ENCODE results near the gene CAB39L. TPM values are rescaled to one million over a fixed set of nuclear protein-coding genes. Genes with fewer than 3 reads are reported as not detected.
"Not testable (repeated sequence)": the region's sequence is repeated elsewhere in the genome, so short reads cannot be mapped to it uniquely, and the experiment has no call there.

CAB39L gene
- total RNA-seq, 1 donor from 2014 or later: 7.7 TPM

DNA sequence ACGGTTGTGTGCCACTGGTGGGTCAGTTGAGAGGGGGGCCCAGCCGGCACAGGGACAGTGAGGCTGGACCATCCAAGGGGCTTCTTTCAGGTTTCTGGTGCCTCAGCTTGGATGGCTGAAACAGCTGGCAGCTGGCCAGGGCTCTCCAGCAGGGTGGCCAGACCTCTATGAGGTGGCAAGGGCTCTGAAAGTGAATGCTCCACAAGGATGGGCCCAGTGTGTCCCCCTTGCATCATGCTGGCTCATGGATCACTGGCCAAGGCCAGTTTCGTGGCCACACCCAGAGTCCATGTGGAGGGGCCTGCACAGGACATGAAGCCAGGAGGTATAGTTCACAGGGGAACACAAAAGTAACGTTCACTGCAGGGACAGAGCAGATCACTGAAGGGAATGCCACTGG lies 146.5 kb downstream of the CAB39L start:
- no peak overlapping the region for H3K4me3 Mint-ChIP-seq (ENCODE audit: unreplicated experiment)
- H3K4me1 Mint-ChIP-seq (ENCODE audit: low read depth, unreplicated experiment): peaks cover 7% of the 10 kb centered on the region
- no peaks in the 10 kb centered on the region for H3K36me3 Mint-ChIP-seq (ENCODE audit: unreplicated experiment)
- H3K27ac Mint-ChIP-seq (ENCODE audit: unreplicated experiment): no peak overlapping the region
- DNase-seq: no peak
- peaks cover 10% of the 10 kb centered on the region for H3K27me3 Mint-ChIP-seq (ENCODE audit: unreplicated experiment)
- TF ChIP-seq, protein P1, sequence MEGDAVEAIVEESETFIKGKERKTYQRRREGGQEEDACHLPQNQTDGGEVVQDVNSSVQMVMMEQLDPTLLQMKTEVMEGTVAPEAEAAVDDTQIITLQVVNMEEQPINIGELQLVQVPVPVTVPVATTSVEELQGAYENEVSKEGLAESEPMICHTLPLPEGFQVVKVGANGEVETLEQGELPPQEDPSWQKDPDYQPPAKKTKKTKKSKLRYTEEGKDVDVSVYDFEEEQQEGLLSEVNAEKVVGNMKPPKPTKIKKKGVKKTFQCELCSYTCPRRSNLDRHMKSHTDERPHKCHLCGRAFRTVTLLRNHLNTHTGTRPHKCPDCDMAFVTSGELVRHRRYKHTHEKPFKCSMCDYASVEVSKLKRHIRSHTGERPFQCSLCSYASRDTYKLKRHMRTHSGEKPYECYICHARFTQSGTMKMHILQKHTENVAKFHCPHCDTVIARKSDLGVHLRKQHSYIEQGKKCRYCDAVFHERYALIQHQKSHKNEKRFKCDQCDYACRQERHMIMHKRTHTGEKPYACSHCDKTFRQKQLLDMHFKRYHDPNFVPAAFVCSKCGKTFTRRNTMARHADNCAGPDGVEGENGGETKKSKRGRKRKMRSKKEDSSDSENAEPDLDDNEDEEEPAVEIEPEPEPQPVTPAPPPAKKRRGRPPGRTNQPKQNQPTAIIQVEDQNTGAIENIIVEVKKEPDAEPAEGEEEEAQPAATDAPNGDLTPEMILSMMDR (IDR thresholded peaks at IDR 0.05; ENCODE audit: partially characterized antibody, unreplicated experiment): no peak
- no peaks in the 10 kb centered on the region for H3K9me3 Mint-ChIP-seq (ENCODE audit: unreplicated experiment)

- Mint-ChIP-seq H3K4me3 (ENCODE audit: unreplicated experiment) (no peak overlapping the region), H3K4me1 (ENCODE audit: low read depth, unreplicated experiment) (peaks cover 4% of the 10 kb centered on the region), H3K9me3 (ENCODE audit: unreplicated experiment) (no peaks in the 10 kb centered on the region), H3K27me3 (ENCODE audit: unreplicated experiment) (peaks cover 5% of the 10 kb centered on the region), H3K36me3 (ENCODE audit: unreplicated experiment) (no peaks in the 10 kb centered on the region), H3K27ac (ENCODE audit: unreplicated experiment) (no peak overlapping the region)
- DNase-seq: no peak
- TF ChIP-seq, protein P1 (IDR thresholded peaks at IDR 0.05; ENCODE audit: partially characterized antibody, unreplicated experiment): no peak
Observed at GRCh38 chr13:49296659-49297058, 147.2 kb downstream of the CAB39L start.

- TF ChIP-seq, protein P1 (IDR thresholded peaks at IDR 0.05; ENCODE audit: partially characterized antibody, unreplicated experiment): no peak
- Mint-ChIP-seq H3K4me3 (ENCODE audit: unreplicated experiment) (no peak overlapping the region), H3K27me3 (ENCODE audit: unreplicated experiment) (no peaks in the 10 kb centered on the region), H3K36me3 (ENCODE audit: unreplicated experiment) (no peaks in the 10 kb centered on the region), H3K27ac (ENCODE audit: unreplicated experiment) (no peak overlapping the region), H3K9me3 (ENCODE audit: unreplicated experiment) (no peaks in the 10 kb centered on the region), H3K4me1 (ENCODE audit: low read depth, unreplicated experiment) (no peaks in the 10 kb centered on the region)
- no peak for DNase-seq
Observed at GRCh38 chr13:49295244-49295643, 148.6 kb downstream of the CAB39L start.

DNA sequence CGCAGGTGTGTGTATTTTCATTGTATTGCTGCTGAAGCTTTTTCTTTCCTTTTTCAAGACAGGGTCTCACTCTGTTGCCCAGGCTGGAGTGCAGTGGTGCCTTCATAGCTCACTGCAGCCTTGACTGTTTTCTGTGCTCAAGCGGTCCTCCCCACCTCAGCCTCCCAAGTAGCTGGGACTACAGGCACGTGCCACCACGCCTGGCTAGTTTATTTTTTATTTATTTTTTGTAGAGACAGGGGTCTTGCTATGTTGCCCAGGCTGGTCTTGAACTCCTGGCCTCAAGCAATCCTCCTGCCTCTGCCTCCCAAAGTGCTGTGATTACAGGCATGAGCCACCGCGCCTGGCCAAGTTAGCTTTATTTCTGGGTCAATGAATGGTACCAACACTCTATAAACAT lies 149.1 kb downstream of the CAB39L start:
- not testable (repeated sequence) for H3K27ac Mint-ChIP-seq (ENCODE audit: unreplicated experiment); H3K4me3 Mint-ChIP-seq (ENCODE audit: unreplicated experiment); DNase-seq; H3K36me3 Mint-ChIP-seq (ENCODE audit: unreplicated experiment); H3K4me1 Mint-ChIP-seq (ENCODE audit: low read depth, unreplicated experiment); H3K27me3 Mint-ChIP-seq (ENCODE audit: unreplicated experiment); H3K9me3 Mint-ChIP-seq (ENCODE audit: unreplicated experiment)

DNA sequence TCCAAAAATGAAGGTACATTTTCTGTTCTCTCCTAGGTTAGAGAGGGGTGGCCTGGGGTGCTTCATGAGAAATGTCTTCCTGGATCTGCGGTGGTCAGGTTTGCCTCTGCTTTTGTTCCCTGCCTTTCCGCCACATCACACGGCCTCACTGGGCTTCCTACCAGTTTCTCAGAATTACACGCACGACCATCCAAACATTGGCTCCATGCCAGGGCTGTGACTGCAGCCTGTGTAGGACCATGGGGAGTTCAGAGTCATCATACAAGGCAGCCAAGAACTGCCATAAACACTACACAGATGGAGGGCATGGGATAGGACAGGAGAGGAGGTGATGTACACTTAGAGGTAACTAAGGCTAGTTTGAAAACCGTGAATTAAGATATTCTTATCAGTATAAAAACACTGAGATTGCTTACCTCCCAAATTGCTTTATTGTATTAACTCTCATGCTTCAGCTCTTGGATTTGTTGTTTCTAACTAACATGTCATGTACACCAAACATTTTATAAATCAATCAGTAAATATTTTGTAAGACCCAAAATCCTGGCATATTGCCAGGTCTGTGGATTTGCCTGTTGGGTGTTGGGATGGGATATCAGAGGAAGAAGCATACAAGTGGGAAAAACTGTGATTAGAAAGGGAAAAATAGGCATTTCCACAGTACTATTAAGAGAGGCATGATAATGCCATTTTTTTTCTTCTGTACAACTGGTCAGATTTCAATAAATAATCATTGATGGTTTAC lies 150.9 kb downstream of the CAB39L start:
- TF ChIP-seq, protein P1 (IDR thresholded peaks at IDR 0.05; ENCODE audit: partially characterized antibody, unreplicated experiment): no peak
- Mint-ChIP-seq H3K4me3 (ENCODE audit: unreplicated experiment) (no peak overlapping the region), H3K27ac (ENCODE audit: unreplicated experiment) (no peak overlapping the region), H3K9me3 (ENCODE audit: unreplicated experiment) (no peaks in the 10 kb centered on the region), H3K27me3 (ENCODE audit: unreplicated experiment) (no peaks in the 10 kb centered on the region), H3K36me3 (ENCODE audit: unreplicated experiment) (no peaks in the 10 kb centered on the region), H3K4me1 (ENCODE audit: low read depth, unreplicated experiment) (no peaks in the 10 kb centered on the region)
- DNase-seq: peak; percentile 53

Measured in glutamatergic neuron (in vitro differentiated cells).